Thyroid gland (tissue), 4 donors: Measurements from ENCODE around the gene PPIH.

Experiments
- CTCF ChIP-seq, 6 experiments: fragments of 200-600 bp in 3 of 6; fragments of 450-650 bp in 3 of 6; sonication (generic) in 3 of 6; IDR thresholded peaks; one replicate each; pipeline ENCODE4 v1.5.1; 2016 to 2019; ENCODE audit warnings: antibody characterized with exemption in 6 of 6, mild to moderate bottlenecking in 2 of 6, inconsistent platforms in 1 of 6, moderate library complexity in 1 of 6
- POLR2A ChIP-seq, 2 donors: fragments of 450-650 bp; IDR thresholded peaks; one replicate each; pipeline ENCODE4 v1.6.1; 2017; ENCODE audit warnings: antibody characterized with exemption in 2 of 2, mild to moderate bottlenecking in 2 of 2, moderate library complexity in 1 of 2

GRCh38 chr1:42689912-42690311 is 31.7 kb downstream of the PPIH start:
- TF ChIP-seq CTCF (IDR thresholded peaks at IDR 0.05) (no peak), POLR2A (IDR thresholded peaks at IDR 0.05) (no peak)
